H9 (cell line): ENCODE measurements around the gene RDH11. TPM values are rescaled to one million over a fixed set of nuclear protein-coding genes. Genes with fewer than 3 reads are reported as not detected.

Source experiments
- DNase-seq: peaks from one replicate; pipeline ENCODE4 v3.0.0-alpha.2; 2017
- H2AFZ ChIP-seq: one replicate; pipeline ENCODE4 v1.6.1; 2013; ENCODE audit warnings: mild to moderate bottlenecking, low read length, control low read depth, moderate library complexity
- H2AK5ac ChIP-seq: 2 replicates; pipeline ENCODE4 v1.6.1; 2013; ENCODE audit warnings: low read length, control low read depth, mixed read lengths; ENCODE audit not compliant: insufficient read length
- H2BK120ac ChIP-seq: one replicate; pipeline ENCODE4 v1.6.1; 2013; ENCODE audit warnings: low read depth, mild to moderate bottlenecking, low read length, control low read depth, inconsistent platforms; ENCODE audit not compliant: poor library complexity, severe bottlenecking
- H2BK12ac ChIP-seq: 2 replicates; pipeline ENCODE4 v1.6.1; 2013; ENCODE audit warnings: low read length, control low read depth, mixed read lengths, low read depth; ENCODE audit not compliant: insufficient read length
- H2BK15ac ChIP-seq: 2 replicates; pipeline ENCODE4 v1.6.1; 2013; ENCODE audit warnings: low read depth, low read length, control low read depth
- H2BK20ac ChIP-seq: one replicate; pipeline ENCODE4 v1.6.1; 2013; ENCODE audit warnings: low read depth, mild to moderate bottlenecking, low read length, control low read depth, inconsistent platforms; ENCODE audit not compliant: poor library complexity, severe bottlenecking
- H2BK5ac ChIP-seq: 2 replicates; pipeline ENCODE4 v1.6.1; 2013; ENCODE audit warnings: low read length, control low read depth, mixed read lengths; ENCODE audit not compliant: insufficient read length
- H3K14ac ChIP-seq: 2 replicates; pipeline ENCODE4 v1.6.1; 2013; ENCODE audit warnings: low read length, control low read depth; ENCODE audit not compliant: insufficient read depth
- H3K18ac ChIP-seq: 2 replicates; pipeline ENCODE4 v1.6.1; 2013; ENCODE audit warnings: low read depth, mild to moderate bottlenecking, mixed read lengths, low read length, control low read depth; ENCODE audit not compliant: insufficient read length
- H3K23ac ChIP-seq: 2 replicates; pipeline ENCODE4 v1.6.1; 2013; ENCODE audit warnings: low read length, control low read depth, mixed read lengths, low read depth; ENCODE audit not compliant: insufficient read length
- H3K23me2 ChIP-seq: 2 replicates; pipeline ENCODE4 v1.6.1; 2013; ENCODE audit warnings: low read depth, mild to moderate bottlenecking, mixed read lengths, low read length, control low read depth; ENCODE audit not compliant: insufficient read length, poor library complexity, severe bottlenecking
- H3K27ac ChIP-seq: 2 replicates; pipeline ENCODE4 v1.5.1; 2013; ENCODE audit warnings: low read length, control low read depth, mixed read lengths, low read depth; ENCODE audit not compliant: insufficient read length
- H3K27me3 ChIP-seq: 2 replicates; pipeline ENCODE4 v1.6.1; 2013; ENCODE audit warnings: low read length, control low read depth, inconsistent platforms; ENCODE audit not compliant: insufficient read depth
- H3K4ac ChIP-seq: 2 replicates; pipeline ENCODE4 v1.6.1; 2013; ENCODE audit warnings: low read depth, mild to moderate bottlenecking, control low read depth, inconsistent platforms, low read length, moderate library complexity
- H3K4me1 ChIP-seq: 2 replicates; pipeline ENCODE4 v1.6.1; 2013; ENCODE audit warnings: low read length, control low read depth, inconsistent platforms; ENCODE audit not compliant: insufficient read depth
- H3K4me2 ChIP-seq: 2 replicates; pipeline ENCODE4 v1.6.1; 2013; ENCODE audit warnings: low read length, control low read depth, mixed read lengths; ENCODE audit not compliant: insufficient read length, insufficient read depth
- H3K56ac ChIP-seq: 2 replicates; pipeline ENCODE4 v1.6.1; 2013; ENCODE audit warnings: low read depth, mild to moderate bottlenecking, mixed read lengths, low read length, control low read depth; ENCODE audit not compliant: insufficient read length
- H3K79me1 ChIP-seq: 2 replicates; pipeline ENCODE4 v1.6.1; 2013; ENCODE audit warnings: low read depth, mild to moderate bottlenecking, moderate library complexity, low read length, control low read depth, inconsistent platforms; ENCODE audit not compliant: insufficient read depth, poor library complexity, severe bottlenecking
- H3K79me2 ChIP-seq: 2 replicates; pipeline ENCODE4 v1.6.1; 2013; ENCODE audit warnings: low read length, control low read depth, inconsistent platforms; ENCODE audit not compliant: insufficient read depth
- H3K9ac ChIP-seq: 2 replicates; pipeline ENCODE4 v1.6.1; 2013; ENCODE audit warnings: low read length, control low read depth, mixed read lengths; ENCODE audit not compliant: insufficient read length; ENCODE audit errors: extremely low read depth
- H3K9me3 ChIP-seq: one replicate; pipeline ENCODE4 v1.6.1; 2013; ENCODE audit warnings: low read depth, low read length, inconsistent platforms; ENCODE audit not compliant: control insufficient read depth
- H3T11ph ChIP-seq: one replicate; pipeline ENCODE4 v1.6.1; 2013; ENCODE audit warnings: mild to moderate bottlenecking, low read length, control low read depth, inconsistent platforms
- H4K20me1 ChIP-seq: one replicate; pipeline ENCODE4 v1.6.1; 2013; ENCODE audit not compliant: control insufficient read depth, insufficient read length, insufficient read depth
- H4K5ac ChIP-seq: 2 replicates; pipeline ENCODE4 v1.6.1; 2013; ENCODE audit warnings: low read depth, mild to moderate bottlenecking, mixed read lengths, low read length, control low read depth; ENCODE audit not compliant: insufficient read length
- H4K8ac ChIP-seq: replicated peaks from 2 replicates; pipeline ENCODE4 v1.6.1; 2013; ENCODE audit warnings: low read length, control low read depth, mixed read lengths, low read depth; ENCODE audit not compliant: insufficient read length
- H4K91ac ChIP-seq: 2 replicates; pipeline ENCODE4 v1.6.1; 2013; ENCODE audit warnings: low read depth, mild to moderate bottlenecking, moderate library complexity, mixed read lengths, low read length, control low read depth; ENCODE audit not compliant: insufficient read length
- H3K27ac Mint-ChIP-seq, 3 experiments: 2 replicates in 2 of 3; 3 replicates in 1 of 3; pipeline ENCODE4 v1.8.0; 2020 to 2021; ENCODE audit warnings: mixed read lengths in 3 of 3, mild to moderate bottlenecking in 1 of 3, moderate library complexity in 1 of 3
- H3K27me3 Mint-ChIP-seq: 2 replicates; pipeline ENCODE4 v1.8.0; 2021; ENCODE audit warnings: low read depth, mild to moderate bottlenecking, moderate library complexity, mixed read lengths
- H3K36me3 Mint-ChIP-seq, 3 experiments: 2 replicates in 2 of 3; 3 replicates in 1 of 3; pipeline ENCODE4 v1.8.0; 2020 to 2021; ENCODE audit warnings: low read depth in 3 of 3, mixed read lengths in 3 of 3; ENCODE audit not compliant: insufficient read depth in 1 of 3
- H3K4me1 Mint-ChIP-seq, 2 experiments: 2 replicates each; pipeline ENCODE4 v1.8.0; 2020; ENCODE audit warnings: mixed read lengths in 2 of 2
- H3K4me3 Mint-ChIP-seq, 2 experiments: 2 replicates in 1 of 2; 3 replicates in 1 of 2; pipeline ENCODE4 v1.8.0; 2020 to 2021; ENCODE audit warnings: mild to moderate bottlenecking in 2 of 2, mixed read lengths in 2 of 2, moderate library complexity in 1 of 2
- H3K9me3 Mint-ChIP-seq, 2 experiments: 2 replicates in 1 of 2; 3 replicates in 1 of 2; pipeline ENCODE4 v1.8.0; 2020; ENCODE audit warnings: mild to moderate bottlenecking in 2 of 2, mixed read lengths in 2 of 2, moderate library complexity in 1 of 2
- WGBS: extraction: QIAGEN DNeasy Blood & Tissue Kit; methylation state at CpG from one replicate; pipeline ENCODE4 v1.1.7; 2013; ENCODE audit warnings: missing lambda C conversion rate, low lambda C conversion rate, mixed read lengths; ENCODE audit not compliant: insufficient read length; ENCODE audit errors: extremely low coverage; 5-methylcytosine and 5-hydroxymethylcytosine counted together
- total RNA-seq: library from RNA; stranded (reverse); gene quantifications from 2 replicates; pipeline ENCODE4 v1.2.1, GENCODE V29; 2021
- TF ChIP-seq, protein P1 (sequence below): fragments of 200-600 bp; sonication (generic); conservative IDR thresholded peaks from 3 replicates; pipeline ENCODE4 v1.8.0; 2021; ENCODE audit warnings: antibody characterized with exemption, mild to moderate bottlenecking

Gene RDH11
- total RNA-seq, 1 experiment from 2014 or later = 83.4 TPM

DNA sequence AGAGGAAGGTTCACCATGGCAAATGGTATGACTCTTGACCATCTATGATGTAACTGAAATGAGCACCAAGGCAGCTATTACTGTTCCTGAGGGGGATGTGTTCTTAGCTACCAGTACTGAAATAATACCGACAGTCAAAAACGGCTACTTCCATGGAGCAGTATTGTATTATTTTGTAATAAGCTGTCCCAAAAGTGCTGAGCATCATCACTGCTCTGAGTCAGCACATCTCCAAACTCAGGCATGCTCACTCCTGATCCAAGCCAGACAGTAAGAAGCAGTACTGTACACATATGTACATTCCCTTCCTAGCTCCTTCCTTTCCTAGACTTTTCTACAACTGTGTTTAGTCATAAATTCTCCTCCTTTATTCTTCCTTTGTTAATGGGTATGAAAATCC lies 29.7 kb downstream of the RDH11 start:
- Mint-ChIP-seq H3K9me3 (no peaks in the 10 kb centered on the region), H3K36me3 (peaks cover 0 to 9% (median 5%) of the 10 kb centered on the region in 3 experiments; a peak in 4 of 7 replicates), H3K27me3 (no peaks in the 10 kb centered on the region), H3K4me3 (no peak overlapping the region), H3K27ac (no peak overlapping the region; a peak in 2 of 7 replicates), H3K4me1 (peaks cover 7% of the 10 kb centered on the region in 2 experiments)
- no peaks in the 10 kb centered on the region for H3K9me3 ChIP-seq
- H4K8ac ChIP-seq = no peak overlapping the region
- peaks cover 3% of the 10 kb centered on the region; the same call in 1 of the 2 replicates for H3K79me2 ChIP-seq
- H3K23ac ChIP-seq = no peak overlapping the region
- no peak overlapping the region for H2BK20ac ChIP-seq
- H2BK120ac ChIP-seq = no peak overlapping the region
- no peak overlapping the region for H2BK15ac ChIP-seq
- no peak overlapping the region for H3K14ac ChIP-seq
- H2BK12ac ChIP-seq = no peak overlapping the region
- H2AK5ac ChIP-seq = no peak overlapping the region
- H3K27ac ChIP-seq = no peak overlapping the region
- no peak overlapping the region for H3T11ph ChIP-seq
- H3K4me1 ChIP-seq = no peaks in the 10 kb centered on the region
- WGBS = no CpG with 5 or more reads among the region's 2 CpGs
- H4K91ac ChIP-seq = no peak overlapping the region
- no peak overlapping the region for H3K18ac ChIP-seq
- no peak overlapping the region for H2BK5ac ChIP-seq
- H3K27me3 ChIP-seq = no peaks in the 10 kb centered on the region
- no peak overlapping the region for H3K4ac ChIP-seq
- TF ChIP-seq, protein P1, sequence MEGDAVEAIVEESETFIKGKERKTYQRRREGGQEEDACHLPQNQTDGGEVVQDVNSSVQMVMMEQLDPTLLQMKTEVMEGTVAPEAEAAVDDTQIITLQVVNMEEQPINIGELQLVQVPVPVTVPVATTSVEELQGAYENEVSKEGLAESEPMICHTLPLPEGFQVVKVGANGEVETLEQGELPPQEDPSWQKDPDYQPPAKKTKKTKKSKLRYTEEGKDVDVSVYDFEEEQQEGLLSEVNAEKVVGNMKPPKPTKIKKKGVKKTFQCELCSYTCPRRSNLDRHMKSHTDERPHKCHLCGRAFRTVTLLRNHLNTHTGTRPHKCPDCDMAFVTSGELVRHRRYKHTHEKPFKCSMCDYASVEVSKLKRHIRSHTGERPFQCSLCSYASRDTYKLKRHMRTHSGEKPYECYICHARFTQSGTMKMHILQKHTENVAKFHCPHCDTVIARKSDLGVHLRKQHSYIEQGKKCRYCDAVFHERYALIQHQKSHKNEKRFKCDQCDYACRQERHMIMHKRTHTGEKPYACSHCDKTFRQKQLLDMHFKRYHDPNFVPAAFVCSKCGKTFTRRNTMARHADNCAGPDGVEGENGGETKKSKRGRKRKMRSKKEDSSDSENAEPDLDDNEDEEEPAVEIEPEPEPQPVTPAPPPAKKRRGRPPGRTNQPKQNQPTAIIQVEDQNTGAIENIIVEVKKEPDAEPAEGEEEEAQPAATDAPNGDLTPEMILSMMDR = no peak
- no peaks in the 10 kb centered on the region for H4K20me1 ChIP-seq
- no peaks in the 10 kb centered on the region for H3K79me1 ChIP-seq
- no peak overlapping the region for H3K4me2 ChIP-seq
- no peaks in the 10 kb centered on the region for H3K23me2 ChIP-seq
- H3K9ac ChIP-seq = no peak overlapping the region
- no peak for DNase-seq
- H4K5ac ChIP-seq = no peak overlapping the region
- no peak overlapping the region for H3K56ac ChIP-seq
- H2AFZ ChIP-seq = no peak overlapping the region
